A204.1 (cell line): Measurements from ENCODE around the gene GRK5.

Experiments
- FAIRE-seq: peaks from 2 replicates; lab custom pipeline; 2012; peaks lifted over from hg19 to GRCh38; lab: Jason Lieb, UNC

GRK5 gene

GRCh38 chr10:119301397-119301796 is 94.0 kb downstream of the GRK5 start:
- FAIRE-seq = no peak

GRCh38 chr10:119302172-119302571 is 94.8 kb downstream of the GRK5 start:
- no peak for FAIRE-seq

GRCh38 chr10:119302591-119303253 is 95.4 kb downstream of the GRK5 start:
- FAIRE-seq = no peak

GRCh38 chr10:119303886-119304285 is 96.5 kb downstream of the GRK5 start:
- no peak for FAIRE-seq

DNA sequence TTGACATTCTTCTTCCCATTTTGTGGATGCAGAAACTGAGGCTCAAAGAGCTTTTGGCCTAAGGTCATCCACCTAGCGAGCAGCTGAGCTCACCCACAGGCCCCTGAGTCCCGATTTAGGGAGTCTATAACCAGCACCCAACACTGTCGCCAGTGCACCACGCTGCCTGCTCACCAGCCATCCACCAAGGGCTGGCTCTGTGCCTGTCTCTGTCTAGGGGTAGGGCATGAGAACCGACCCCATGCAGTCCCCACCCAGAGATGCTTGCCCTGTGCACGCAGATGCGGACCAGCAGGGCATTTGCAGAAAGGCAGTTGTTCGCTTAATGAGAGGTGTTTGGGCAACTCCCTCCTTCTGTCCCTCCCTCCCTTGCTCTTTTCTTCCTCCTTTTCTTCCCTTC is 97.2 kb downstream of the GRK5 start:
- no peak for FAIRE-seq

DNA sequence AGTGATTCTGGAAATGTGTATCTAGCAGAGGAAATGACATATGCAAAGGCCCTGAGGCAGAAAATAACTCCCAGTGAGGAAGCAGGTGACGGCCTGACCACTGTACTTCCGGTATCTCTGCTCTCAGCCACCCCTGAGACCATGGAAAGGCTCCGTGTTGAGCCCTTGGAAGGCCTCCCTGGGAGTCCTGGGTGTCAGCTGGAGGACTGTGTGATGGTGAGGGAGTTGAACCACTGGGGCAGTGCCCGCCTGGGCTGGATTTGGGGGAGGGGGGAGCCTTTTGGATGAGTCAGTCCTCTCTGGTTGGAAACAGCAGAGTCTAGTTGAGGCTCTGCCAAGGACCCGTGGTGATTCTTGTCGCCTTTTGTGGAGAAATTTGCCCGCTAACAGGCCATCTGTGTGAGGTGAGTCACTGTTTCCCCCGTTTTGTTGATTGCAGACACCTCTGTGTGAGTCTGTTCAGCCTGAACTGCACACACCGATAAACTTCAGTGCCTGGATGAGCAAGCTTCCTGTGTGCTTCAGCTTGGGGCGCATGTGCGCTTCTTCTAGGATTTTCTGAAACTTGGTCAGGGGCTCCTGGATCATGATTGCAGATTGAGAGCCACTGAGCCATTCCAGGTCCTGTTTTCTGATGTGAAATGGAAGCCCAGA is 98.6 kb downstream of the GRK5 start:
- no peak for FAIRE-seq

- no peak for FAIRE-seq
These were observed 99.2 kb downstream of the GRK5 start for GRCh38 chr10:119306514-119306951.

- FAIRE-seq = no peak
These were observed 99.6 kb downstream of the GRK5 start for GRCh38 chr10:119306986-119307392.

DNA sequence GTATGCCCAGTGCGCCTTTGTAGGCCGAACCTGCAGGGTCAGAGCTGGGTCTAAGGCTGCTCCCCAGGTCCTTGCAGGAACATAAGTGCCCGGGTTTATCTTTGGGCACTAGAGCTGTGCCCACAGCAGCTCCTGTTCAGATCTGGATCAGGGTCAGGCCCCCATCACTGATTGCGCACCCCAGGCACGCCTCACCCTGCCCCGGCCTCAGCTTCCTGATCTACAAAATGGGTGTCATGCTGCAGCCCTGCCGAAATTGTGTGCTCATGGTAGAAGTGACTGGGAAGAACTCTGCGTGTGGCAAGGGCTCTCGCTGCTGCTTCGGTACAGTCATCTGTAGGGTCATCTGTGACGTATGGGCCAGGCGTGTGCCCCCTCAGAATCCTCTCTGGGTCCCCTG is 100.7 kb downstream of the GRK5 start:
- no peak for FAIRE-seq

GRCh38 chr10:119308551-119309422 is 101.4 kb downstream of the GRK5 start:
- FAIRE-seq = no peak

DNA sequence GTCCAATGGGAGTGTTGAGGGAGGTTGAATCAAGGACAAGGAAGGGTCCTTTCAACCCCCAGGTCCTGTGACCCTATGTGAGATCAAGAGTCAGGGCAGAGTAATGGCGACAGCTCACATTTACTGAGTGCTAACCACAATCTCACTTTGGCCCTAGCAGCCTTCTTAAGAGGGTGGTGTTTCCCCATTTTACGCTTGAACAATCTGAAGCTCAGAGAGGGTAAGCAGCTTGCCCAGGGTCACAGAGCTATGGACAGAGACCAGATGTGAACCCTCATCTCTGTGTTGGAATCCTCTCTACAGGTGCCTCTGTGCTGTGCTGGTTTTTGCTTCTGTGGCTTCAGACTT is 102.0 kb downstream of the GRK5 start:
- FAIRE-seq = no peak

DNA sequence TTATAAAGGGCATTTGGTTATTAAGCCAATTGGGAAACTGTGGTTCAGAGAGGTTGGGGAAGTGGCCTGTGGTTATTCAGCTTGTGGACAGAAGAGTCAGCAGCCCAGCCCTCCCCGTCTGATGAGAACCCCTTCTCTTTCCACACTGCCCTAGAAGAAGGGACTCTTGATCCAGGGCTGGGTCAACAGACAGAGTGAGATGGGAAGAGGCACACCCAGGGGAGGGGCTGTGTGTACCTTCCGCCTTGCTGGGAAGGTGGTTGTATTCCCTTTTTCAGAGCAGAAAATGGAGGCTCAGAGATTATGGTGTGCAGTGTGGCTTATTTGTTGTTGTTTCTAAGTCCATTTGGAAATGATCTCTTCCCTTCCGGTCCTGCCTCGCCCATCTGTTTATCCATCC is 103.4 kb downstream of the GRK5 start:
- FAIRE-seq = no peak

DNA sequence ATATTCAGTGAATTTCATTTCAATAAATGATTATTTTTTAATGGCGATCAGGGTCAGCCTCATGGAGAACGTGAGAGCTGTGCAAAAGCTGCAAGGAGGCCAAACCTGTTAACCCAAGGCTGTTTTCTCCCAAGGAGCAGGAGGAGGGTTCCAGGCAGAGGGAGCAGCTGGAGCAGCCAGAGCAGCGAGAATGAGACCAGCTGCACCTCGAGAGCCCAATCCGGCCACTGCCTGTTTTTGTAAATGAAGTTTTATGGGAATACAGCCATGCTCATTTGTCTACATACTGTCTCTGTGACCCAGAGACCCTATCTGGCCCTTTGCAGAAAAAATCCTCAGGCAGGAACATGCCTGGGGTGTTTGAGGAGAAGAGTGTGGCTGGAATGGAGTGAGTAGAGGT is 104.9 kb downstream of the GRK5 start:
- no peak for FAIRE-seq

DNA sequence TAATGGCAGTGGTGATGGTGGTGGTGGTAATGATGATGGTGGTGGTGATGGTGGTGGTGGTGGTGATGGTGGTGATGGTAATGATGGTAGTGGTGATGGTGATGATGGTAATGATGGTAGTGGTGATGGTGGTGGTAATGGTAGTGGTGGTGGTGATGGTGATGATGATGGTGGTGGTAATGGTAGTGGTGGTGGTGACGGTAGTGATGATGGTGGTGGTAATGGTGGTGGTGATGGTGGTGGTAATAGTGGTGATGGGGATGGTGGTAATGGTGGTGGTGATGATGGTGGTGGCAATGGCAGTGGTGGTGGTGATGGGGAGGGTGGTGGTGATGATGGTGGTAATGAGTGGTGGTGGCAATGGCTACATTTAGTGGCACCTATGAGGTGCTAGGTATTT is 105.7 kb downstream of the GRK5 start:
- no peak for FAIRE-seq

DNA sequence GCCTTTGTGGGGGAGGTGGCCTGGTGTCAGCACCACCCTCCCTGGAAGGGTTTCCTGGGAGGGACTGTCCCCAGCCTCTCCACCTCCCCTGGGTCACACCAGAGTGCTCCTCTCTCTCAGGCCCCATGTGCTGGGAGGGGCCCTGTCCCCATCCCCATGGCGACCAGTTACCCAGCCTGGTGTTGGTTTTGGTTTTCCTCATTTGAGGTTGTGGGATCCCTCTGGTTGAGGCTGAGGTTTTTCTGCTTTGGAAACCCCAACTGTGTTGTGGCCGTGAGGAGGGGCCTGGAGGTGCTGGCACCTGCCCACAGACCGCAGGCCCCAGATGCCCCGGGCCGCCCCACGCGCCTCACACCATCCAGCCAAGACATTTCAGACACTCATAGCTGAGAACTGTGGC is 106.3 kb downstream of the GRK5 start:
- FAIRE-seq = no peak

DNA sequence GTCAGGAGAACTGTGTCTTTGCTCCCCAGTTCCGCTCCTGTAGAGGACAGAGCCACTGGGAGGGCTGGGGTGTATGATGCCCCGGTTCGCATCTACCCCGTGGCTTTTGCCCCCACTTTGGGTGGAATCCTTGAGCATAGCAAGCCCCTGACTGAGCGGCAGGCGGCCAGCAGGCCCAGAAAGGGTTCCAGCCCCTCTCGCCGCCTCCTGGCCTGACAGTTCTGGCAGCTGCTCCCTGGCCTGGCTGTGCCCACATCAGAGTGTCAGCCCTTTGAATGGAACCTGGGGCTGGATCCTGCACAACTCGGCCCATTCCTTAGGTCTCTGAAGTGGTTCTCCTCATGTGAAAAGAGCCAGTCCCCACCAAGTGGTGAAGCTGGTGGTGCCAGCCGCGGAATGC is 106.7 kb downstream of the GRK5 start:
- FAIRE-seq = no peak

DNA sequence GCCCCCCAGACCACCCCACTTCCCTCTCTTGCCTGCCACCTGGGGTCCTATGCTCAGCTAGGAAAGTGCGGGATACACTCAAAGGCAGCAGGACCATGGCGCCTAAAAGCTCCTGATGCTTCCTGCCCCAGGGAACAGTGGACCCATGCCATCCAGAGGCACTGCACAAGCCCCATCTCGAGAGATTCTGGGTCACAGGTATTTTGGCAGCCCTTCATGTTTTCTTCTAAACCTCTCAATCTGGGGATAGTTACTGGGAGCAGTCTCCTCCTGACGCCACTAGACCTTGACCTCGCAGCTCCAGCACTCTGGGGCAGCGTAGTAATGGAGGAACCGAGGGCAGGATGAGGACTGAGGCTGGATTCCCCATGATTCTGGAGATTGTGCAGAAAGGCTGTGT is 107.1 kb downstream of the GRK5 start:
- no peak for FAIRE-seq

DNA sequence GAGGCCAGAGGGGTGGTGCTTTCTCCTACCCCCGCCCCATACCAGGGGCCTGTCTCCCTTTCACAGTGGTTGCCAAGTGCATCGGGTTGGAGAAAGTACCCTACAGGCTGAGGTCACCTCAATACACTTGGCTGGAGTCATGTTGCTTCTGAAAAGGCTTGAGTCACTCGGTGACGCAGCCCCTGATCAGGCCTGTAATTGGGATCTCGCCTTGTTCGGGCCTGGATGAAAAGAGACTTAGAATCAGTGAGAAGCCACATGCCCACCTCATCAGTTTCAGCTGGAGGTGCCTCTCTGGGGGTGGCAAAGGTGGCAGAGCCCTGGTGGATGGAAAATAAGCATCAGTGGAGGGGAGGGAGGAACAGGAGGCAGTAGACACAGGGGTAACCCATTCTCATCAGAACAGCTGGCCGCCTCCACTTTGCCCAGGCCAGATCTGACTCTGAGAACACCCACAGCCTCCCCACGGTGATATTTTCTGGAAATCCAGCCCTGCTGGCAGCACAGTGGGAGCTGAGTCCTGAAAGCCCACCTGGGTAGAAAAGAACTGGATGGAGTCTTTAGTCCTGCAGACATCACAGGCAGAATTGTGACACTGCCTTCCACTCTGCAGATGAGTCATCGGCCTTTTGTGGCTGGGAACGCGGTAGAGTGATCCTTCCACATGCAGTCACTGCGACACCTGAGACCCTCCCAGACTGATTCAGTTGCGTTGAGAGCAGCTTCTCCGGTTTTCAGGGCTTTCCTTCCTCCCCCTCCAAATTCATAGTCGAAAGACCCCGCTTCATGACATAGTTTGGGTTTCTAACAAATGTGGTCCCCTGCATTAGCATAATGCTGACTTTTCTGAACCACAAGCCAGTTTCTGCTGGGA is 108.0 kb downstream of the GRK5 start:
- no peak for FAIRE-seq

DNA sequence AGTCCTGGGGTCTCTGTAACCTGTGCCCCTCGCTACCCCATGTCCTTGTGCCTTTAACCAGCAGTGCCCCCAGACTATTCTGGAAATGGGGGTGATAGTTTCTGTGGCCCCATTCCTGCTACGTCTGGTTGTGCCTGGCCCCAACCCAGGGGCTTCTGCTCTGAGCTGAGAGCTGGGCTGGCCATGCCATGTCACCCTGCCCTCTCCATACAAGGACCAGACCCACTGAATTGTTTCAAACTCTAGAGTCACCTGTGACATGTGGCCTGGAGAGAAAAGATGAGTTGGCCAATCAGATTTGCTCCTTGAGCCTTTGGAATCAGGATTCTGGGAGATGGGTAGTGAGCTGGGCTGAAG is 108.6 kb downstream of the GRK5 start:
- no peak for FAIRE-seq

DNA sequence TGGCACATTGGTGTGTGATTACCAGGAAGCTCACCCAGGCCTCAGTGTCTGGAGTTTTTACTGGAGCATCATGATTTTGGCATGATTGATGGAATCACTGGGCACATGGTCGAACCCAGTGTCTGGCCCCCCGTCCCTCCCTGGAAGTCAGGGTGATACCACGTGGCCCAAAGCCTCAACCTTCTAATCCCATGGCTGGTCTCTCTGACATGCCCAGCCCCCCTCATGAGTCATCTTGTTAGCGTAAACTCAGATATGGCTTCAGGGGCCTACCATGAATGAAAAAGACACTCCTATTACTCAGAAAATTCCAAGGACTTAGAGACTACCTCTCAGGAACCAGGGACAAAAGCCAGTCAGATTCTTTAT is 109.3 kb downstream of the GRK5 start:
- FAIRE-seq = no peak

GRCh38 chr10:119318411-119319160 is 111.2 kb downstream of the GRK5 start:
- no peak for FAIRE-seq
